GM23338 (cell line): ENCODE results near the gene R3HDM4.

ENCODE experiments used
- CTCF ChIP-seq, 2 experiments: fragments of 200-600 bp in 1 of 2; sonication (generic) in 1 of 2; conservative IDR thresholded peaks; 2 replicates each; pipeline versions ENCODE4 v1.5.1 to v1.6.1; 2016 to 2017; ENCODE audit warnings: antibody characterized with exemption in 2 of 2, low read depth in 2 of 2, mild to moderate bottlenecking in 2 of 2, moderate library complexity in 1 of 2
- EZH2 ChIP-seq: fragments of 200-600 bp; sonication (generic); IDR thresholded peaks from one replicate; pipeline ENCODE4 v1.8.0; 2017; ENCODE audit warnings: antibody characterized with exemption, mild to moderate bottlenecking, low read depth; ENCODE audit not compliant: unreplicated experiment
- EZH2phosphoT487 ChIP-seq: fragments of 200-600 bp; sonication (generic); IDR thresholded peaks from one replicate; pipeline ENCODE4 v1.8.1; 2018; ENCODE audit warnings: antibody characterized with exemption; ENCODE audit not compliant: unreplicated experiment
- NANOG ChIP-seq: IDR thresholded peaks from 2 replicates; pipeline ENCODE4 v1.6.1; 2016; ENCODE audit warnings: antibody characterized with exemption, borderline replicate concordance
- POLR2AphosphoS5 ChIP-seq: IDR thresholded peaks from 2 replicates; pipeline ENCODE4 v1.6.1; 2016; ENCODE audit warnings: antibody characterized with exemption, low read depth
- ZNF331 ChIP-seq: fragments of 250-450 bp; sonication (Bioruptor Pico); IDR thresholded peaks from 2 replicates; pipeline ENCODE4 v1.5.0; 2020; ENCODE audit warnings: low read depth, mild to moderate bottlenecking, moderate library complexity

- TF ChIP-seq POLR2AphosphoS5, result no peak
- no peak for TF ChIP-seq CTCF (conservative IDR thresholded peaks at IDR 0.05; ENCODE audit: low read depth in 2 of 2)
- TF ChIP-seq ZNF331 (CRISPR knock-in tag), result no peak
- TF ChIP-seq EZH2, result no peak
- no peak for TF ChIP-seq EZH2phosphoT487
- no peak for TF ChIP-seq NANOG
Observed at GRCh38 chr19:866769-867300, 46.2 kb downstream of the R3HDM4 start.
